ENCODE results near the gene SLCO3A1. TPM values are rescaled to one million over a fixed set of nuclear protein-coding genes. Genes with fewer than 3 reads are reported as not detected.

Gene SLCO3A1
- total and polyA plus RNA-seq, 10 donors: 7.5 to 79.5 (median 40.7) TPM

GRCh38 chr15:91976966-91977365 lies 123.5 kb downstream of the SLCO3A1 start:
- intact Hi-C loops (cut with DNase I; ENCODE audit: low total_unique reads): no loop called here
- 71 to 85% (median 75%) methylated on average over 2 of the region's 2 CpGs for WGBS, 5 donors
- no peak for DNase-seq
- Histone ChIP-seq H3K4me3 (no peak overlapping the region), H3K4me1 (peaks cover 0 to 16% (median 0%) of the 10 kb centered on the region in 6 donors), H3K27me3 (replicated peaks in 1 of 7) (no peaks in the 10 kb centered on the region), H3K9me3 (no peaks in the 10 kb centered on the region), H3K36me3 (no peaks in the 10 kb centered on the region), H3K27ac (no peak overlapping the region)
- TF ChIP-seq POLR2AphosphoS5 (IDR thresholded peaks at IDR 0.05) (no peak), POLR2A (IDR thresholded peaks at IDR 0.05) (no peak), CTCF (IDR thresholded peaks at IDR 0.05 in 8 of 11, conservative IDR thresholded peaks at IDR 0.05 in 3 of 11) (no peak)

GRCh38 chr15:91980502-91981267 lies 127.2 kb downstream of the SLCO3A1 start:
- peak overlapping the region in 1 of 8 donors; percentile 23 for H3K27ac ChIP-seq
- TF ChIP-seq CTCF (IDR thresholded peaks at IDR 0.05 in 8 of 11, conservative IDR thresholded peaks at IDR 0.05 in 3 of 11) (no peak), POLR2AphosphoS5 (IDR thresholded peaks at IDR 0.05) (peak in 1 of 3 donors; percentile 21), POLR2A (IDR thresholded peaks at IDR 0.05) (no peak)
- intact Hi-C loops (cut with DNase I; ENCODE audit: low total_unique reads): no loop called here

GRCh38 chr15:91981821-91982800 lies 128.6 kb downstream of the SLCO3A1 start:
- H3K9me3 ChIP-seq: no peaks in the 10 kb centered on the region
- WGBS, 5 donors: 91 to 93% (median 92%) methylated on average over 10 of the region's 10 CpGs
- no peak for DNase-seq
- H3K27me3 ChIP-seq (replicated peaks in 1 of 7): no peaks in the 10 kb centered on the region
- H3K4me1 ChIP-seq: peaks cover 0 to 23% (median 3%) of the 10 kb centered on the region in 6 donors
- intact Hi-C loops (cut with DNase I; ENCODE audit: low total_unique reads): no loop called here
- H3K27ac ChIP-seq: no peak overlapping the region
- no peak for TF ChIP-seq POLR2A (IDR thresholded peaks at IDR 0.05)
- TF ChIP-seq CTCF (IDR thresholded peaks at IDR 0.05 in 8 of 11, conservative IDR thresholded peaks at IDR 0.05 in 3 of 11): no peak
- H3K36me3 ChIP-seq: no peaks in the 10 kb centered on the region
- H3K4me3 ChIP-seq: no peak overlapping the region

More at GRCh38 chr15:91980502-91981267, 127.2 kb downstream of the SLCO3A1 start:
- 83 to 91% (median 89%) methylated on average over 8 to 9 of the region's 9 CpGs for WGBS, 5 donors
- Histone ChIP-seq H3K9me3 (no peaks in the 10 kb centered on the region), H3K27me3 (replicated peaks in 1 of 7) (no peaks in the 10 kb centered on the region), H3K4me3 (no peak overlapping the region), H3K4me1 (peaks cover 0 to 25% (median 3%) of the 10 kb centered on the region in 6 donors), H3K36me3 (no peaks in the 10 kb centered on the region)
- DNase-seq: no peak
